ENCODE results near the gene HCFC2.

DNA sequence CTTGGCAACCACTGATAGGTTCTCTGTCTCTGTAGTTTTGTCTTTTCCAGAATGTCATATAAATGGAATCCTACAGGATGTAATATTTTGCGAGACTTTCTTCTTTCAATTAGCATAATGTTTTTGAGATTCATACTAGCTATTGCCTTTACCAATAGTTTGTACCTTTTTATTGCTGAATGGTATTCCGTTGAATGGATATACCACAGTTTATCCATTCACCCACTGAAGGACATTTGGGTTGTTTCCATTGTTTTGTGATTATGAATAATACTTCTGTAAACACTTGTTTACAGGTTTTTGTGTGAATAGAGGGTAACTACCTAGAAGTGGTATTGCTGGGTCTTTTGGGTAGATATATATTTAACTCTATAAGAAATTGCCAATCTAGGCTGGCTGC lies 40.6 kb upstream of the HCFC2 start:
- TF ChIP-seq, protein P1, sequence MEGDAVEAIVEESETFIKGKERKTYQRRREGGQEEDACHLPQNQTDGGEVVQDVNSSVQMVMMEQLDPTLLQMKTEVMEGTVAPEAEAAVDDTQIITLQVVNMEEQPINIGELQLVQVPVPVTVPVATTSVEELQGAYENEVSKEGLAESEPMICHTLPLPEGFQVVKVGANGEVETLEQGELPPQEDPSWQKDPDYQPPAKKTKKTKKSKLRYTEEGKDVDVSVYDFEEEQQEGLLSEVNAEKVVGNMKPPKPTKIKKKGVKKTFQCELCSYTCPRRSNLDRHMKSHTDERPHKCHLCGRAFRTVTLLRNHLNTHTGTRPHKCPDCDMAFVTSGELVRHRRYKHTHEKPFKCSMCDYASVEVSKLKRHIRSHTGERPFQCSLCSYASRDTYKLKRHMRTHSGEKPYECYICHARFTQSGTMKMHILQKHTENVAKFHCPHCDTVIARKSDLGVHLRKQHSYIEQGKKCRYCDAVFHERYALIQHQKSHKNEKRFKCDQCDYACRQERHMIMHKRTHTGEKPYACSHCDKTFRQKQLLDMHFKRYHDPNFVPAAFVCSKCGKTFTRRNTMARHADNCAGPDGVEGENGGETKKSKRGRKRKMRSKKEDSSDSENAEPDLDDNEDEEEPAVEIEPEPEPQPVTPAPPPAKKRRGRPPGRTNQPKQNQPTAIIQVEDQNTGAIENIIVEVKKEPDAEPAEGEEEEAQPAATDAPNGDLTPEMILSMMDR (IDR thresholded peaks at IDR 0.05) = no peak
- TF ChIP-seq POLR2A (IDR thresholded peaks at IDR 0.05) = no peak
- no peak for TF ChIP-seq POLR2AphosphoS5 (IDR thresholded peaks at IDR 0.05; ENCODE audit: insufficient read depth in 1 of 2, low read depth in 1 of 2)
